ENCODE measurements around the gene PLXNB1. TPM values are rescaled to one million over a fixed set of nuclear protein-coding genes. Genes with fewer than 3 reads are reported as not detected.

The PLXNB1 gene
- total and polyA plus RNA-seq, 2 experiments from 2014 or later = 49.0 to 144 TPM

- DNase-seq (ENCODE audit: low spot score) (peak; percentile 64), ATAC-seq (peak; percentile 6)
- no peaks in the 10 kb centered on the region for H3K27me3 ChIP-seq (ENCODE audit: insufficient read depth)
- H3K36me3 ChIP-seq (ENCODE audit: insufficient read depth) = peaks cover 10% of the 10 kb centered on the region
- Mint-ChIP-seq H3K36me3 (ENCODE audit: low read depth) (peaks cover 48% of the 10 kb centered on the region), H3K4me1 (peaks cover 64% of the 10 kb centered on the region), H3K9me3 (peaks cover 3% of the 10 kb centered on the region; the same call in 1 of the 3 replicates), H3K4me3 (peak overlapping the region; percentile 86), H3K27me3 (ENCODE audit: insufficient read depth, low read depth, poor library complexity) (peaks cover 16% of the 10 kb centered on the region), H3K27ac (peak overlapping the region; percentile 92)
- peak overlapping the region; percentile 84 for H3K4me3 ChIP-seq
- TF ChIP-seq ETS1 (IDR thresholded peaks at IDR 0.05) (no peak), POLR2AphosphoS5 (IDR thresholded peaks at IDR 0.05; ENCODE audit: low read depth) (peak; percentile 55; the same call in 1 of the 2 replicates)
- peaks cover 55% of the 10 kb centered on the region for H3K79me2 ChIP-seq (replicated peaks; ENCODE audit: insufficient read depth)
- peak overlapping the region; percentile 81; the same call in 1 of the 2 replicates for H3K27ac ChIP-seq (ENCODE audit: low read depth)
- peaks cover 17% of the 10 kb centered on the region for H4K20me1 ChIP-seq (replicated peaks; ENCODE audit: insufficient read depth)
- H3K4me2 ChIP-seq = peak overlapping the region; percentile 86
- H3K4me1 ChIP-seq (ENCODE audit: insufficient read depth) = peaks cover 35% of the 10 kb centered on the region
- peaks cover 28% of the 10 kb centered on the region for H3F3A ChIP-seq (replicated peaks; ENCODE audit: low read depth)
- H2AFZ ChIP-seq = no peak overlapping the region
- no peaks in the 10 kb centered on the region for H3K9me2 ChIP-seq (ENCODE audit: insufficient read depth)
These were observed 1.1 kb downstream of the PLXNB1 start for GRCh38 chr3:48428572-48429316.

GRCh38 chr3:48428088-48428571 is 1.8 kb downstream of the PLXNB1 start:
- DNase-seq (ENCODE audit: low spot score) (peak; percentile 79), ATAC-seq (no peak)
- Histone ChIP-seq H3K36me3 (ENCODE audit: insufficient read depth) (peaks cover 10% of the 10 kb centered on the region), H3K9me2 (ENCODE audit: insufficient read depth) (no peaks in the 10 kb centered on the region), H3K27ac (ENCODE audit: low read depth) (0 out of 2 replicates have a peak overlapping the region, but pooled peaks have one; percentile 19), H2AFZ (no peak overlapping the region), H3K4me3 (peak overlapping the region; percentile 84), H3K4me2 (peak overlapping the region; percentile 86), H3K4me1 (ENCODE audit: insufficient read depth) (peaks cover 35% of the 10 kb centered on the region), H3K79me2 (replicated peaks; ENCODE audit: insufficient read depth) (peaks cover 60% of the 10 kb centered on the region), H3K27me3 (ENCODE audit: insufficient read depth) (no peaks in the 10 kb centered on the region), H3F3A (replicated peaks; ENCODE audit: low read depth) (peaks cover 22% of the 10 kb centered on the region), H4K20me1 (replicated peaks; ENCODE audit: insufficient read depth) (peaks cover 20% of the 10 kb centered on the region)
- Mint-ChIP-seq H3K4me3 (peak overlapping the region; percentile 86), H3K36me3 (ENCODE audit: low read depth) (peaks cover 45% of the 10 kb centered on the region), H3K4me1 (peaks cover 62% of the 10 kb centered on the region), H3K27me3 (ENCODE audit: insufficient read depth, low read depth, poor library complexity) (peaks cover 16% of the 10 kb centered on the region), H3K9me3 (peaks cover 3% of the 10 kb centered on the region; the same call in 1 of the 3 replicates), H3K27ac (peak overlapping the region; percentile 92)
- TF ChIP-seq CTCF (conservative IDR thresholded peaks at IDR 0.05; ENCODE audit: low read depth in 2 of 2) (no peak), EZH2 (IDR thresholded peaks at IDR 0.05; ENCODE audit: low read depth, unreplicated experiment) (no peak), CREB1 (CRISPR knock-in tag; IDR thresholded peaks at IDR 0.05; ENCODE audit: low read depth) (no peak), POLR2AphosphoS5 (IDR thresholded peaks at IDR 0.05; ENCODE audit: low read depth) (no peak), ZNF462 (CRISPR knock-in tag; IDR thresholded peaks at IDR 0.05) (no peak), ZNF114 (CRISPR knock-in tag; IDR thresholded peaks at IDR 0.05) (no peak), EZH2phosphoT487 (IDR thresholded peaks at IDR 0.05; ENCODE audit: unreplicated experiment) (no peak), ETS1 (IDR thresholded peaks at IDR 0.05) (no peak), NANOG (IDR thresholded peaks at IDR 0.05; ENCODE audit: borderline replicate concordance) (no peak)

Measured in GM23338 (cell line).